GM23338 (cell line): Measurements from ENCODE around the gene KIAA1217. TPM values are rescaled to one million over a fixed set of nuclear protein-coding genes. Genes with fewer than 3 reads are reported as not detected.

Experiments used
- ATAC-seq: fragments of 200-7000 bp; cut with Tn5 transposase; 3 replicates; pipeline ENCODE4 v1.9.1; 2020
- DNase-seq: peaks from one replicate; pipeline ENCODE4 v3.0.0-alpha.2; 2015; ENCODE audit warnings: low spot score
- H2AFZ ChIP-seq: fragments of 200-600 bp; sonication (generic); 2 replicates; pipeline ENCODE4 v1.8.0; 2016; ENCODE audit warnings: antibody characterized with exemption, mild to moderate bottlenecking, moderate library complexity
- H3F3A ChIP-seq: fragments of 200-600 bp; sonication (generic); replicated peaks from 2 replicates; pipeline ENCODE4 v1.8.0; 2017; ENCODE audit warnings: antibody characterized with exemption, mixed run types, low read depth
- H3K27ac ChIP-seq: fragments of 200-600 bp; sonication (generic); 2 replicates; pipeline ENCODE4 v1.6.1; 2016; ENCODE audit warnings: low read depth
- H3K27me3 ChIP-seq: fragments of 200-600 bp; sonication (generic); 2 replicates; pipeline ENCODE4 v1.8.0; 2016; ENCODE audit warnings: mild to moderate bottlenecking, mixed run types, moderate library complexity; ENCODE audit not compliant: insufficient read depth
- H3K36me3 ChIP-seq: fragments of 200-600 bp; sonication (generic); 2 replicates; pipeline ENCODE4 v1.8.0; 2016; ENCODE audit warnings: mild to moderate bottlenecking; ENCODE audit not compliant: insufficient read depth
- H3K4me1 ChIP-seq: fragments of 200-600 bp; sonication (generic); 2 replicates; pipeline ENCODE4 v1.8.0; 2016; ENCODE audit warnings: mild to moderate bottlenecking, moderate library complexity; ENCODE audit not compliant: insufficient read depth
- H3K4me2 ChIP-seq: fragments of 200-600 bp; sonication (generic); 2 replicates; pipeline ENCODE4 v1.7.1; 2017; ENCODE audit warnings: mixed run types
- H3K4me3 ChIP-seq: fragments of 200-600 bp; sonication (generic); 2 replicates; pipeline ENCODE4 v1.6.1; 2016; ENCODE audit warnings: mixed run types
- H3K79me2 ChIP-seq: fragments of 200-600 bp; sonication (generic); replicated peaks from 2 replicates; pipeline ENCODE4 v1.8.0; 2017; ENCODE audit warnings: mild to moderate bottlenecking; ENCODE audit not compliant: insufficient read depth
- H3K9me2 ChIP-seq: fragments of 200-600 bp; sonication (generic); 2 replicates; pipeline ENCODE4 v1.8.0; 2017; ENCODE audit not compliant: insufficient read depth
- H4K20me1 ChIP-seq: fragments of 200-600 bp; sonication (generic); replicated peaks from 2 replicates; pipeline ENCODE4 v1.8.0; 2017; ENCODE audit warnings: mild to moderate bottlenecking; ENCODE audit not compliant: insufficient read depth
- H3K27ac Mint-ChIP-seq: 2 replicates; pipeline ENCODE4 v1.8.0; 2020; ENCODE audit warnings: inconsistent platforms, mild to moderate bottlenecking, moderate library complexity, mixed read lengths
- H3K27me3 Mint-ChIP-seq: 3 replicates; pipeline ENCODE4 v1.8.0; 2022; ENCODE audit warnings: low read depth, mild to moderate bottlenecking, moderate library complexity, mixed read lengths, inconsistent platforms; ENCODE audit not compliant: insufficient read depth, poor library complexity
- H3K36me3 Mint-ChIP-seq: 3 replicates; pipeline ENCODE4 v1.8.0; 2021; ENCODE audit warnings: low read depth, mild to moderate bottlenecking, inconsistent platforms, moderate library complexity, mixed read lengths
- H3K4me1 Mint-ChIP-seq: 3 replicates; pipeline ENCODE4 v1.8.0; 2020; ENCODE audit warnings: mild to moderate bottlenecking, inconsistent platforms, mixed read lengths
- H3K4me3 Mint-ChIP-seq: 3 replicates; pipeline ENCODE4 v1.8.0; 2021; ENCODE audit warnings: moderate library complexity, mild to moderate bottlenecking, inconsistent platforms, mixed read lengths
- H3K9me3 Mint-ChIP-seq: 3 replicates; pipeline ENCODE4 v1.8.0; 2020; ENCODE audit warnings: moderate library complexity, mild to moderate bottlenecking, inconsistent platforms, mixed read lengths
- CREB1 ChIP-seq: fragments of 250-450 bp; sonication (Bioruptor Pico); IDR thresholded peaks from 2 replicates; pipeline ENCODE4 v1.5.0; 2020; ENCODE audit warnings: low read depth, mild to moderate bottlenecking, moderate library complexity
- CTCF ChIP-seq, 2 experiments: fragments of 200-600 bp in 1 of 2; sonication (generic) in 1 of 2; conservative IDR thresholded peaks; 2 replicates each; pipeline versions ENCODE4 v1.5.1 to v1.6.1; 2016 to 2017; ENCODE audit warnings: antibody characterized with exemption in 2 of 2, low read depth in 2 of 2, mild to moderate bottlenecking in 2 of 2, moderate library complexity in 1 of 2
- EZH2phosphoT487 ChIP-seq: fragments of 200-600 bp; sonication (generic); IDR thresholded peaks from one replicate; pipeline ENCODE4 v1.8.1; 2018; ENCODE audit warnings: antibody characterized with exemption; ENCODE audit not compliant: unreplicated experiment
- JUNB ChIP-seq: IDR thresholded peaks from one replicate; pipeline ENCODE4 v1.6.1; 2016; ENCODE audit warnings: antibody characterized with exemption; ENCODE audit not compliant: unreplicated experiment
- POLR2AphosphoS5 ChIP-seq: IDR thresholded peaks from 2 replicates; pipeline ENCODE4 v1.6.1; 2016; ENCODE audit warnings: antibody characterized with exemption, low read depth
- REST ChIP-seq: IDR thresholded peaks from one replicate; pipeline ENCODE4 v1.6.1; 2018; ENCODE audit warnings: antibody characterized with exemption; ENCODE audit not compliant: unreplicated experiment
- ZNF114 ChIP-seq: fragments of 250-450 bp; sonication (Bioruptor Pico); IDR thresholded peaks from 2 replicates; pipeline ENCODE4 v1.5.0; 2020; ENCODE audit warnings: mild to moderate bottlenecking, moderate library complexity
- ZNF462 ChIP-seq: fragments of 250-450 bp; sonication (Bioruptor Pico); IDR thresholded peaks from 2 replicates; pipeline ENCODE4 v1.5.0; 2020; ENCODE audit warnings: mild to moderate bottlenecking, moderate library complexity
- polyA plus RNA-seq: library from polyadenylated mRNA; unstranded; fragments of >200 nt; fragmentation: Nextera tagmentation; extraction: Ambion mirVana; gene quantifications from 2 replicates; pipeline ENCODE4 v1.2.1, GENCODE V29; 2016
- total RNA-seq: library from RNA; depleted of rRNA; stranded (reverse); fragments of >200 nt; shearing (Covaris generic); gene quantifications from 2 replicates; pipeline ENCODE4 v1.2.3, GENCODE V29; 2014

The KIAA1217 gene
- total and polyA plus RNA-seq, 2 experiments from 2014 or later: 6.4 to 9.1 TPM

- peak; percentile 18 for ATAC-seq
- Mint-ChIP-seq H3K36me3 (no peaks in the 10 kb centered on the region), H3K9me3 (peaks cover 7% of the 10 kb centered on the region; the same call in 2 of the 3 replicates), H3K4me3 (no peak overlapping the region), H3K4me1 (peaks cover 13% of the 10 kb centered on the region; the same call in 2 of the 3 replicates), H3K27ac (no peak overlapping the region), H3K27me3 (peaks cover 8% of the 10 kb centered on the region)
- peak overlapping the region; percentile 19; the same call in 1 of the 2 replicates for H2AFZ ChIP-seq
- no peaks in the 10 kb centered on the region for H3F3A ChIP-seq
- H3K36me3 ChIP-seq: no peaks in the 10 kb centered on the region
- no peak overlapping the region for H3K27ac ChIP-seq
- TF ChIP-seq CTCF (conservative IDR thresholded peaks at IDR 0.05; ENCODE audit: low read depth in 2 of 2): peak; percentile 81 to 82
- no peak for TF ChIP-seq REST
- no peak for TF ChIP-seq EZH2phosphoT487
- H3K4me2 ChIP-seq: no peak overlapping the region
- no peaks in the 10 kb centered on the region for H3K27me3 ChIP-seq
- H4K20me1 ChIP-seq: no peaks in the 10 kb centered on the region
- peak; percentile 76 for DNase-seq
- peaks cover 5% of the 10 kb centered on the region; the same call in 1 of the 2 replicates for H3K4me1 ChIP-seq
- no peaks in the 10 kb centered on the region for H3K9me2 ChIP-seq
- H3K79me2 ChIP-seq: no peaks in the 10 kb centered on the region
- no peak overlapping the region for H3K4me3 ChIP-seq
Observed at GRCh38 chr10:24556750-24557742, 348.1 kb downstream of the KIAA1217 start.

GRCh38 chr10:24561453-24561852, 352.5 kb downstream of the KIAA1217 start:
- Histone ChIP-seq H3K4me2 (no peak overlapping the region), H3K36me3 (no peaks in the 10 kb centered on the region), H2AFZ (no peak overlapping the region), H3K4me3 (no peak overlapping the region), H3K4me1 (no peaks in the 10 kb centered on the region), H4K20me1 (no peaks in the 10 kb centered on the region), H3F3A (no peaks in the 10 kb centered on the region), H3K27ac (no peak overlapping the region), H3K79me2 (no peaks in the 10 kb centered on the region), H3K27me3 (no peaks in the 10 kb centered on the region), H3K9me2 (no peaks in the 10 kb centered on the region)
- DNase-seq (no peak), ATAC-seq (no peak)
- H3K4me3 Mint-ChIP-seq: no peak overlapping the region
- H3K27me3 Mint-ChIP-seq: peaks cover 4% of the 10 kb centered on the region
- H3K9me3 Mint-ChIP-seq: peaks cover 7% of the 10 kb centered on the region; the same call in 2 of the 3 replicates
- H3K4me1 Mint-ChIP-seq: peaks cover 4% of the 10 kb centered on the region; the same call in 2 of the 3 replicates
- H3K36me3 Mint-ChIP-seq: no peaks in the 10 kb centered on the region
- no peak overlapping the region for H3K27ac Mint-ChIP-seq
- TF ChIP-seq CREB1 (CRISPR knock-in tag) (no peak), ZNF114 (CRISPR knock-in tag) (no peak), ZNF462 (CRISPR knock-in tag) (no peak), POLR2AphosphoS5 (no peak), JUNB (no peak)
